ENCODE results near the gene HS2ST1. TPM values are rescaled to one million over a fixed set of nuclear protein-coding genes. Genes with fewer than 3 reads are reported as not detected.

Gene HS2ST1
- total RNA-seq, 4 donors from 2014 or later = 13.2 to 19.6 (median 16.7) TPM

- no peaks in the 10 kb centered on the region for H3K9me3 ChIP-seq
- intact Hi-C loops (cut with DNase I) = no loop called here
- H3K4me3 ChIP-seq (replicated peaks in 1 of 3) = no peak overlapping the region
- WGBS, 2 donors = 63 to 72% methylated on average over 7 of the region's 7 CpGs
- TF ChIP-seq POLR2A (IDR thresholded peaks at IDR 0.05) = no peak
- TF ChIP-seq CTCF (IDR thresholded peaks at IDR 0.05) = no peak
- DNase-seq = no peak
- H3K36me3 ChIP-seq = no peaks in the 10 kb centered on the region
- no peaks in the 10 kb centered on the region for H3K27me3 ChIP-seq
- H3K27ac ChIP-seq = no peak overlapping the region
- H3K4me1 ChIP-seq = no peaks in the 10 kb centered on the region
These were observed 19.3 kb downstream of the HS2ST1 start for GRCh38 chr1:86933562-86934377.

GRCh38 chr1:86938450-86938849 is 24.0 kb downstream of the HS2ST1 start:
- Histone ChIP-seq H3K36me3 (no peaks in the 10 kb centered on the region), H3K27ac (no peak overlapping the region), H3K9me3 (no peaks in the 10 kb centered on the region), H3K4me3 (replicated peaks in 1 of 3) (no peak overlapping the region), H3K27me3 (no peaks in the 10 kb centered on the region), H3K4me1 (no peaks in the 10 kb centered on the region)
- TF ChIP-seq POLR2A (IDR thresholded peaks at IDR 0.05) (no peak), CTCF (IDR thresholded peaks at IDR 0.05) (no peak)
- WGBS, 2 donors = 73 to 87% methylated on average over 1 of the region's 1 CpG
- intact Hi-C loops (cut with DNase I) = no loop called here
- DNase-seq = no peak

- no peak overlapping the region for H3K27ac ChIP-seq
- intact Hi-C loops (cut with DNase I) = no loop called here
- H3K27me3 ChIP-seq = no peaks in the 10 kb centered on the region
- TF ChIP-seq POLR2A (IDR thresholded peaks at IDR 0.05) (no peak), CTCF (IDR thresholded peaks at IDR 0.05) (no peak)
- 97 to 98% methylated on average over 2 of the region's 2 CpGs for WGBS, 2 donors
- DNase-seq = no peak
- H3K36me3 ChIP-seq = no peaks in the 10 kb centered on the region
- H3K4me1 ChIP-seq = no peaks in the 10 kb centered on the region
- no peaks in the 10 kb centered on the region for H3K9me3 ChIP-seq
- no peak overlapping the region for H3K4me3 ChIP-seq (replicated peaks in 1 of 3)
These were observed 24.4 kb downstream of the HS2ST1 start for GRCh38 chr1:86938855-86939254.

GRCh38 chr1:86939406-86939805 is 25.0 kb downstream of the HS2ST1 start:
- 86 to 91% methylated on average over 3 of the region's 3 CpGs for WGBS, 2 donors
- no peaks in the 10 kb centered on the region for H3K36me3 ChIP-seq
- intact Hi-C loops (cut with DNase I) = no loop called here

More at GRCh38 chr1:86939406-86939805, 25.0 kb downstream of the HS2ST1 start:
- no peaks in the 10 kb centered on the region for H3K27me3 ChIP-seq
- DNase-seq = no peak
- no peak overlapping the region for H3K27ac ChIP-seq
- H3K4me1 ChIP-seq = no peaks in the 10 kb centered on the region
- no peaks in the 10 kb centered on the region for H3K9me3 ChIP-seq
- TF ChIP-seq CTCF (IDR thresholded peaks at IDR 0.05) = no peak
- no peak for TF ChIP-seq POLR2A (IDR thresholded peaks at IDR 0.05)
- no peak overlapping the region for H3K4me3 ChIP-seq (replicated peaks in 1 of 3)

All from thyroid gland (tissue), 4 donors.